ENCODE data around the gene ZEB1. TPM values are rescaled to one million over a fixed set of nuclear protein-coding genes. Genes with fewer than 3 reads are reported as not detected.
A peak's percentile ranks its signal among the peaks of the same experiment; 100 is the strongest.
"Not testable (repeated sequence)": the region's sequence is repeated elsewhere in the genome, so short reads cannot be mapped to it uniquely, and the experiment has no call there.

ZEB1 gene
- total and polyA plus RNA-seq, 2 donors: 17.8 to 71.5 TPM

DNA sequence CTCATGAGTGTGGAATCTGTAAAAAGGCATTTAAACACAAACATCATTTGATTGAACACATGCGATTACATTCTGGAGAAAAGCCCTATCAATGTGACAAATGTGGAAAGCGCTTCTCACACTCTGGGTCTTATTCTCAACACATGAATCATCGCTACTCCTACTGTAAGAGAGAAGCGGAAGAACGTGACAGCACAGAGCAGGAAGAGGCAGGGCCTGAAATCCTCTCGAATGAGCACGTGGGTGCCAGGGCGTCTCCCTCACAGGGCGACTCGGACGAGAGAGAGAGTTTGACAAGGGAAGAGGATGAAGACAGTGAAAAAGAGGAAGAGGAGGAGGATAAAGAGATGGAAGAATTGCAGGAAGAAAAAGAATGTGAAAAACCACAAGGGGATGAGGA, 207.7 kb downstream of the ZEB1 start:
- peaks cover 32 to 46% of the 10 kb centered on the region in 2 donors for H3K36me3 ChIP-seq (ENCODE audit: control insufficient read depth in 2 of 2, insufficient read depth in 2 of 2, low read length in 1 of 2)
- no peaks in the 10 kb centered on the region for H3K9me3 ChIP-seq (ENCODE audit: control insufficient read depth in 2 of 2, insufficient read depth in 1 of 2, low read length in 1 of 2)
- H3K27me3 ChIP-seq (ENCODE audit: control insufficient read depth in 2 of 2, insufficient read depth in 1 of 2, low read length in 1 of 2): no peaks in the 10 kb centered on the region
- no peak for DNase-seq (ENCODE audit: low read depth in 6 of 9, low spot score in 9 of 9)
- no peak overlapping the region for H3K4me3 ChIP-seq (ENCODE audit: low read length in 2 of 2)
- H3K4me1 ChIP-seq (ENCODE audit: control insufficient read depth in 2 of 2, insufficient read depth in 2 of 2, low read length in 2 of 2): no peaks in the 10 kb centered on the region
- 98% methylated on average over 11 of the region's 11 CpGs for WGBS
- no peak overlapping the region for H3K27ac ChIP-seq (ENCODE audit: low read depth in 1 of 2, low read length in 1 of 2)

DNA sequence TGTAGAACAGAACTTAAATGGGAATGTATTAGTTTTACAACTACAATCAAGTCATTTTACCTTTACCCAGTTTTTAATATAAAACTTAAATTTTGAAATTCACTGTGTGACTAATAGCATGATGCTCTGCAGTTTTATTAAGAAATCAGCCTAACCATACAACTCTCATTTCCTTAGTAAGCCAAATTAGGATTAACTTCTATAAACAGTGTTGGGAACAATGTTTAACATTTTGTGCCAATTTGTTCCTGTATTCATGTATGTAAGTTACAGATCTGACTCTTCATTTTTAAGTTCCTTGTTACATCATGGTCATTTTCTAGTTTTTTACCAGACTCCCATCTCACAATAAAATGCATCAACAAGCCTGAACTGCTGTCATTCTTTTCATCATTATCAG, 209.8 kb downstream of the ZEB1 start:
- H3K27me3 ChIP-seq (ENCODE audit: control insufficient read depth in 2 of 2, insufficient read depth in 1 of 2, low read length in 1 of 2): no peaks in the 10 kb centered on the region
- no peak for DNase-seq (ENCODE audit: low read depth in 6 of 9, low spot score in 9 of 9)
- no peak overlapping the region for H3K27ac ChIP-seq (ENCODE audit: low read depth in 1 of 2, low read length in 1 of 2)
- no peaks in the 10 kb centered on the region for H3K4me1 ChIP-seq (ENCODE audit: control insufficient read depth in 2 of 2, insufficient read depth in 2 of 2, low read length in 2 of 2)
- H3K4me3 ChIP-seq (ENCODE audit: low read length in 2 of 2): no peak overlapping the region
- H3K9me3 ChIP-seq (ENCODE audit: control insufficient read depth in 2 of 2, insufficient read depth in 1 of 2, low read length in 1 of 2): no peaks in the 10 kb centered on the region
- peaks cover 26 to 35% of the 10 kb centered on the region in 2 donors for H3K36me3 ChIP-seq (ENCODE audit: control insufficient read depth in 2 of 2, insufficient read depth in 2 of 2, low read length in 1 of 2)

DNA sequence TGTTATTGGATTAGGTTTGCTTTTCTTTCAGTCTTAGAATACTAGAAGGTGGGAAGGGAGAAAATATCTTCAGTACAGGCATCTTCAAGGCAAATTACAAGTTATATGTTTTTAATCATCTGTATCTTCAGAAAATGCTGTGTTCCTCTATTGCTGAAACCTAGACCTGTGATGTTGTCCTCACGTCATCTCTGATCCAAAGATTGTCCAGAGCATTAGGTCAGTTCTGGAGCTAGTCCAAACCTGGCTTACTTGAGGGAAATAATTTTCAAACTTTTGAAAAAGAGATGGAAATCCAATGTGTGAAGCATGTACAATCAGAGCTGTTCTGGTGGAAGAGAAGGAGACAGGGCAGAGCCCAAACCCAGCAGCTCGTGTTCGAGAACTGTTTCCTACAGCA, 217.3 kb downstream of the ZEB1 start:
- DNase-seq (ENCODE audit: low read depth in 6 of 9, low spot score in 9 of 9): no peak
- Histone ChIP-seq H3K27me3 (ENCODE audit: control insufficient read depth in 2 of 2, insufficient read depth in 1 of 2, low read length in 1 of 2) (no peaks in the 10 kb centered on the region), H3K4me1 (ENCODE audit: control insufficient read depth in 2 of 2, insufficient read depth in 2 of 2, low read length in 2 of 2) (no peaks in the 10 kb centered on the region), H3K9me3 (ENCODE audit: control insufficient read depth in 2 of 2, insufficient read depth in 1 of 2, low read length in 1 of 2) (no peaks in the 10 kb centered on the region), H3K27ac (ENCODE audit: low read depth in 1 of 2, low read length in 1 of 2) (no peak overlapping the region), H3K36me3 (ENCODE audit: control insufficient read depth in 2 of 2, insufficient read depth in 2 of 2, low read length in 1 of 2) (no peaks in the 10 kb centered on the region), H3K4me3 (ENCODE audit: low read length in 2 of 2) (no peak overlapping the region)
- over 99% methylated on average over 3 of the region's 3 CpGs for WGBS

DNA sequence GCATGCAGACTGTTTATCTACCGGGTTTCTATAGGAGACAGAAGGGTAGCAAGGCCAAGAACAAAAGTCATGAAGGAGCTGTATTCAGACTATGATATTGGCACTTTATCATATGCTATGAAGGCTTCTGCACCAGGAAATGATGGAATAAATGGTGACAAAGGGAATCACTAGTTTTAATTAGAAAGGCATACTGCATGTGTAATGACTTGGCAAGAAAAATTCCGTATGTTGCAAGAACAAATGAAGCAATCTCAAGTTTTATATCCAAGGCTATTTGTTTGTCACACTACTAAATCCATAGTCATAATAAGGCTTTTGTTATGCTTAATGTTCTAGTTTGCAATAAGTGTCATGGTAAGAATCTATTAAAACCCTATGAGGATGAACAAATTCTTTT, 230.9 kb downstream of the ZEB1 start:
- WGBS: 95% methylated on average over 2 of the region's 2 CpGs
- Histone ChIP-seq H3K4me3 (ENCODE audit: low read length in 2 of 2) (no peak overlapping the region), H3K27ac (ENCODE audit: low read depth in 1 of 2, low read length in 1 of 2) (no peak overlapping the region), H3K27me3 (ENCODE audit: control insufficient read depth in 2 of 2, insufficient read depth in 1 of 2, low read length in 1 of 2) (no peaks in the 10 kb centered on the region), H3K36me3 (ENCODE audit: control insufficient read depth in 2 of 2, insufficient read depth in 2 of 2, low read length in 1 of 2) (no peaks in the 10 kb centered on the region), H3K4me1 (ENCODE audit: control insufficient read depth in 2 of 2, insufficient read depth in 2 of 2, low read length in 2 of 2) (no peaks in the 10 kb centered on the region), H3K9me3 (ENCODE audit: control insufficient read depth in 2 of 2, insufficient read depth in 1 of 2, low read length in 1 of 2) (peaks cover 0 to 8% of the 10 kb centered on the region in 2 donors)
- DNase-seq (ENCODE audit: low read depth in 6 of 9, low spot score in 9 of 9): no peak

DNA sequence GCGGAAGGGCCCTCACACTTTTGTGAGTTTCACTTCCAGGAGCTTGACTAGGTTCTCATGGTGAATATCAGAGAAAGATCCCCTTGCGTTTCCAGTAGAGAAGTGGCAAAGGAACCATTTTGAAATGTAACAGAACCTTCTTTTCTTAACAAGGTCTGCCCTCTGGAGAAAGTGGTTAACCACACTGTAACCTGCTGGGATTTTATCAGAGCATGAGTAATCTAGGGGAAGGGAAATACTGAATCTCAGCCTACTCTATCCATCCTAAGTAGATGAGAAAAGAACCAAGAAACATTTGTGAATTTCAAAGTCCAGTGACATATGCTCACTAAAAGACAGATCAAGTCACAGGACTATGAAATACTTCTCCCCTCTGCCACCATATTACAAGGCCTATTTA, 235.5 kb downstream of the ZEB1 start:
- no peak for DNase-seq (ENCODE audit: low read depth in 6 of 9, low spot score in 9 of 9)
- Histone ChIP-seq H3K27ac (ENCODE audit: low read depth in 1 of 2, low read length in 1 of 2) (no peak overlapping the region), H3K27me3 (ENCODE audit: control insufficient read depth in 2 of 2, insufficient read depth in 1 of 2, low read length in 1 of 2) (no peaks in the 10 kb centered on the region), H3K4me3 (ENCODE audit: low read length in 2 of 2) (no peak overlapping the region), H3K9me3 (ENCODE audit: control insufficient read depth in 2 of 2, insufficient read depth in 1 of 2, low read length in 1 of 2) (peaks cover 0 to 10% of the 10 kb centered on the region in 2 donors), H3K4me1 (ENCODE audit: control insufficient read depth in 2 of 2, insufficient read depth in 2 of 2, low read length in 2 of 2) (no peaks in the 10 kb centered on the region), H3K36me3 (ENCODE audit: control insufficient read depth in 2 of 2, insufficient read depth in 2 of 2, low read length in 1 of 2) (no peaks in the 10 kb centered on the region)
- 93% methylated on average over 2 of the region's 2 CpGs for WGBS

DNA sequence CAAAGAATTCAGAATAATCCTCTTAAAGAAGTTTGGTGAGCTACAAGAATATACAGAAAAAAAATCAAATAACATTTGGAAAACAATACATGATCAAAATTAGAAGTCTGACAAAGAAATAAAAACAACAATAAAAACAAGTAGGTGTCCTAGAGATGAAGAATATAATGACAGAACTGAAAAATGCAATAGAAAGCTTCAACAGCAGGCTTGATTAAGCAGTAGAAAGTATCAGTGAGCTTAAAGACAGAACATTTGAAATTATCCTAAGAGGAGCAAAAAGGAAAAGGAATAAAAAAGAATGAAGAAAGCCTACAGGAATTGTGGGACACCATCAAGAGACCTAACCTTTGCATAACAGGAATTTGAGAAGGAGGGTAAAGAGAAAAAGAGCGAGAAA, 238.8 kb downstream of the ZEB1 start:
- H3K4me3 ChIP-seq (ENCODE audit: low read length in 2 of 2): no peak overlapping the region
- no peaks in the 10 kb centered on the region for H3K36me3 ChIP-seq (ENCODE audit: control insufficient read depth in 2 of 2, insufficient read depth in 2 of 2, low read length in 1 of 2)
- H3K27ac ChIP-seq (ENCODE audit: low read depth in 1 of 2, low read length in 1 of 2): no peak overlapping the region
- WGBS: 98% methylated on average over 1 of the region's 1 CpG
- no peaks in the 10 kb centered on the region for H3K27me3 ChIP-seq (ENCODE audit: control insufficient read depth in 2 of 2, insufficient read depth in 1 of 2, low read length in 1 of 2)
- H3K4me1 ChIP-seq (ENCODE audit: control insufficient read depth in 2 of 2, insufficient read depth in 2 of 2, low read length in 2 of 2): no peaks in the 10 kb centered on the region
- peaks cover 0 to 10% of the 10 kb centered on the region in 2 donors for H3K9me3 ChIP-seq (ENCODE audit: control insufficient read depth in 2 of 2, insufficient read depth in 1 of 2, low read length in 1 of 2)
- DNase-seq (ENCODE audit: low read depth in 6 of 9, low spot score in 9 of 9): no peak

DNA sequence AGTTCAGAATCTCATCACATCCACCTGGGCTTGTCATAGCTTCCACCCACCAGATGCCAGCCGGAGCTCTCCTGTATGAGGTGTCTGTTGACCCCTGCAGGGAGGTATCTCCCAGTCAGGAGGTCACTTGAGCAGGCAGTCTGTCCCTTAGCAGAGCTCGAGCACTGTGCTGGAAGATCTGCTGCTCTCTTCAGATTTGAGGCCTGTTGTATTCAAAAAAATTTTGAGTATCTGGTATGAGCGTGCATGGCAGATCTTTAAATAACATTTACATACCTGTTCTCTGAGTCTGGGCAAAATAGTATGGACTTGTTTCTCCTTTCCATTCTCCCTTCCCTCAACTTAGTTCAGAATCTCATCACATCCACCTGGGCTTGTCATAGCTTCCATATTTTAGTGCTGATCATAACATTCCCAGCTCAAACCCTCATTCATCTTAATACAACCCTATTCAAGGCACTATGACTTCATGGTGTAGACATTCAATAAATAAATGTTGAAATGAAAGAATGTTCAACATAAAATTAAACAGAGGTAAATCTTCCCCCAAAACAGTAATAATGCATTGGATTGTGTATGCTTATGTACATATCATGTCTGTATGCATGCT, 249.3 kb downstream of the ZEB1 start:
- not testable (repeated sequence) for H3K27ac ChIP-seq (ENCODE audit: low read depth in 1 of 2, low read length in 1 of 2); H3K4me1 ChIP-seq (ENCODE audit: control insufficient read depth in 2 of 2, insufficient read depth in 2 of 2, low read length in 2 of 2); H3K4me3 ChIP-seq (ENCODE audit: low read length in 2 of 2); H3K27me3 ChIP-seq (ENCODE audit: control insufficient read depth in 2 of 2, insufficient read depth in 1 of 2, low read length in 1 of 2); H3K36me3 ChIP-seq (ENCODE audit: control insufficient read depth in 2 of 2, insufficient read depth in 2 of 2, low read length in 1 of 2); H3K9me3 ChIP-seq (ENCODE audit: control insufficient read depth in 2 of 2, insufficient read depth in 1 of 2, low read length in 1 of 2); DNase-seq (ENCODE audit: low read depth in 6 of 9, low spot score in 9 of 9)
- WGBS: 97% methylated on average over 3 of the region's 3 CpGs

DNA sequence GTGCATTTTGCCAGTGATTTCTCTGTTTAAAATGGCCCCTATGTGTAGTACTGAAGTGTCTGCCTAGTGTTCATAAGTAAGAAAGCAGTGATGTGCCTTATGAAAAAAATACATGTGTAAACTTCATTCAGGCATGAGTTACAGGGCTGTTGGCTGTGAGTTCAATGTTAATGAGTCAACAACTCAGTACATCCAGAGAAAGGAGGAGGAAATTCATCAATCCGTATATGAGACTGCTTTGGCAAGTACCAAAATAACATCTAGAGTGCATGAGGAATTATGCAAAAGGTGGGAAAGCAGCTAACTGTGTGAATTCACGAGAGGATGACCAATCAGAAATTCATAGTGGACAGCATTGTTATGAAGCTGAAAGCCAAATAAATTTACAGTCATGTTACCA, 255.6 kb downstream of the ZEB1 start:
- WGBS: 93% methylated on average over 2 of the region's 2 CpGs
- no peaks in the 10 kb centered on the region for H3K27me3 ChIP-seq (ENCODE audit: control insufficient read depth in 2 of 2, insufficient read depth in 1 of 2, low read length in 1 of 2)
- H3K27ac ChIP-seq (ENCODE audit: low read depth in 1 of 2, low read length in 1 of 2): no peak overlapping the region
- no peaks in the 10 kb centered on the region for H3K9me3 ChIP-seq (ENCODE audit: control insufficient read depth in 2 of 2, insufficient read depth in 1 of 2, low read length in 1 of 2)
- H3K36me3 ChIP-seq (ENCODE audit: control insufficient read depth in 2 of 2, insufficient read depth in 2 of 2, low read length in 1 of 2): no peaks in the 10 kb centered on the region
- peaks cover 12 to 17% of the 10 kb centered on the region in 2 donors for H3K4me1 ChIP-seq (ENCODE audit: control insufficient read depth in 2 of 2, insufficient read depth in 2 of 2, low read length in 2 of 2)
- no peak overlapping the region for H3K4me3 ChIP-seq (ENCODE audit: low read length in 2 of 2)
- no peak for DNase-seq (ENCODE audit: low read depth in 6 of 9, low spot score in 9 of 9)

DNA sequence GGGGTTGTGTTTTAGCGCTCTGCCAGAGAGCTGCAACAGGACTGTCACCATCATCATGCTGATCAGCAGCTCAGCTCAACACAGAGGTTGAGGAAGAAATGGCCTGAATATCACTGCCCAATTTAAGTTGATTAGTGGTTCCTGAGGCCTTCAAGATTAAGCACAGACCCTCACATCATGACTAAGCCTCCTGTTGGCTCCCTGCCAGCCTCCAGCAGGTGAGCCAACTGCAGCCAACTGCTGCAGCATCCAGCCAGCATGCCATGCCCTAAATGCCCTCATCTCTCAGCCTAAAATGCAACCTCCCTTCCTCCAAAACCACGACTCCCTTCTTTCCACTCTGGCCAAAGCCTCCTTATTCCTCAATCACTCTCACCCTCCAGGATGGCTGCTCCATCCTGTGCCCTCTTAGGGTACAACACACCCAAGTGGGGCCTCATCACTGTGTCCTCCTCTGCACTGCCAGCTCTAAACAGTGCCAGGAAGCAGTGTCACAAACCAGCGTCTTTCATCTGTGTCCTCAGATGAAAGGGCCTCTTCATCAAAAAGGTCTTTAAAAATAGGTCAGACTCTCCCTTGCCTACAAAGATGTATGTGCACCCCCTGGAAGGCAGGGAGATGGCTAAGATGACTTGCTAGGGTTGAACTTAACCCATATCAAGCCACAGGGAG, 259.3 kb downstream of the ZEB1 start:
- H3K4me3 ChIP-seq (ENCODE audit: low read length in 2 of 2): no peak overlapping the region
- 64% methylated on average over 3 of the region's 3 CpGs for WGBS
- H3K27ac ChIP-seq (ENCODE audit: low read depth in 1 of 2, low read length in 1 of 2): no peak overlapping the region
- H3K27me3 ChIP-seq (ENCODE audit: control insufficient read depth in 2 of 2, insufficient read depth in 1 of 2, low read length in 1 of 2): no peaks in the 10 kb centered on the region
- H3K9me3 ChIP-seq (ENCODE audit: control insufficient read depth in 2 of 2, insufficient read depth in 1 of 2, low read length in 1 of 2): no peaks in the 10 kb centered on the region
- no peaks in the 10 kb centered on the region for H3K36me3 ChIP-seq (ENCODE audit: control insufficient read depth in 2 of 2, insufficient read depth in 2 of 2, low read length in 1 of 2)
- peak in 7 of 9 donors; percentile 25 to 74 (median 39) for DNase-seq (ENCODE audit: low read depth in 6 of 9, low spot score in 9 of 9)
- peaks cover 12 to 27% of the 10 kb centered on the region in 2 donors for H3K4me1 ChIP-seq (ENCODE audit: control insufficient read depth in 2 of 2, insufficient read depth in 2 of 2, low read length in 2 of 2)

All from thymus (tissue), 11 donors.